Smooth muscle cell (in vitro differentiated cells): ENCODE data around the gene PARP14. TPM values are rescaled to one million over a fixed set of nuclear protein-coding genes. Genes with fewer than 3 reads are reported as not detected.
"Not testable (repeated sequence)": the region's sequence is repeated elsewhere in the genome, so short reads cannot be mapped to it uniquely, and the experiment has no call there.

Experiments used
- DNase-seq: peaks from one replicate; lab custom pipeline; 2025; ENCODE audit not compliant: unreplicated experiment; lab: John Stamatoyannopoulos, UW
- H2AFZ ChIP-seq: fragments of 200-600 bp; sonication (generic); 2 replicates; pipeline ENCODE4 v1.6.0; 2016; ENCODE audit warnings: antibody characterized with exemption, low read depth, mild to moderate bottlenecking
- H3F3A ChIP-seq: fragments of 200-600 bp; sonication (generic); 2 replicates; pipeline ENCODE4 v1.6.0; 2017; ENCODE audit warnings: antibody characterized with exemption, low read depth
- H3K27ac ChIP-seq: fragments of 200-600 bp; sonication (generic); 2 replicates; pipeline ENCODE4 v1.5.1; 2016; ENCODE audit warnings: low read depth, mild to moderate bottlenecking
- H3K27me3 ChIP-seq: fragments of 200-600 bp; sonication (generic); 2 replicates; pipeline ENCODE4 v1.6.1; 2016; ENCODE audit warnings: low read depth, mild to moderate bottlenecking
- H3K36me3 ChIP-seq: fragments of 200-600 bp; sonication (generic); 2 replicates; pipeline ENCODE4 v1.5.1; 2016; ENCODE audit warnings: low read depth
- H3K4me1 ChIP-seq: fragments of 200-600 bp; sonication (generic); 2 replicates; pipeline ENCODE4 v1.5.1; 2016; ENCODE audit warnings: low read depth
- H3K4me2 ChIP-seq: fragments of 200-600 bp; sonication (generic); 2 replicates; pipeline ENCODE4 v1.6.0; 2016; ENCODE audit warnings: mild to moderate bottlenecking
- H3K4me3 ChIP-seq: fragments of 200-600 bp; sonication (generic); 2 replicates; pipeline ENCODE4 v1.5.1; 2016; ENCODE audit warnings: mild to moderate bottlenecking
- H3K79me2 ChIP-seq: fragments of 200-600 bp; sonication (generic); 2 replicates; pipeline ENCODE4 v1.6.0; 2016; ENCODE audit warnings: low read depth, mild to moderate bottlenecking
- H3K9ac ChIP-seq: fragments of 200-600 bp; sonication (generic); 2 replicates; pipeline ENCODE4 v1.6.0; 2016; ENCODE audit warnings: low read depth
- H3K9me3 ChIP-seq: fragments of 200-600 bp; sonication (generic); replicated peaks from 2 replicates; pipeline ENCODE4 v1.5.1; 2016; ENCODE audit warnings: low read depth
- H4K20me1 ChIP-seq: fragments of 200-600 bp; sonication (generic); 2 replicates; pipeline ENCODE4 v1.6.0; 2016; ENCODE audit warnings: low read depth
- CTCF ChIP-seq: fragments of 200-600 bp; sonication (generic); IDR thresholded peaks from 2 replicates; pipeline ENCODE4 v1.5.1; 2017; ENCODE audit warnings: borderline replicate concordance, mild to moderate bottlenecking, antibody characterized with exemption; ENCODE audit not compliant: insufficient read depth, poor library complexity, severe bottlenecking
- WGBS: methylation state at CpG from one replicate; pipeline ENCODE4 v1.1.7; 2016; ENCODE audit warnings: low lambda C conversion rate; 5-methylcytosine and 5-hydroxymethylcytosine counted together
- polyA plus RNA-seq: library from polyadenylated mRNA; unstranded; fragments of >200 nt; fragmentation: Nextera tagmentation; extraction: Ambion mirVana; gene quantifications from 2 replicates; pipeline ENCODE4 v1.2.1, GENCODE V29; 2016
- total RNA-seq: library from RNA; depleted of rRNA; stranded (reverse); fragments of >200 nt; gene quantifications from 2 replicates; pipeline ENCODE4 v1.2.3, GENCODE V29; 2014

The PARP14 gene
- total and polyA plus RNA-seq, 2 experiments from 2014 or later: 2.8 to 14.5 TPM

GRCh38 chr3:122695927-122696561, 15.4 kb downstream of the PARP14 start:
- no peaks in the 10 kb centered on the region for H3K27me3 ChIP-seq
- H4K20me1 ChIP-seq: no peaks in the 10 kb centered on the region
- H3K79me2 ChIP-seq: no peaks in the 10 kb centered on the region
- DNase-seq: no peak
- H2AFZ ChIP-seq: no peak overlapping the region
- H3K4me3 ChIP-seq: no peak overlapping the region
- no peaks in the 10 kb centered on the region for H3K36me3 ChIP-seq
- H3K4me2 ChIP-seq: no peak overlapping the region
- no peaks in the 10 kb centered on the region for H3K9me3 ChIP-seq
- no peaks in the 10 kb centered on the region for H3K4me1 ChIP-seq
- no peak overlapping the region for H3K27ac ChIP-seq
- peaks cover 5% of the 10 kb centered on the region for H3F3A ChIP-seq
- no peak for TF ChIP-seq CTCF
- H3K9ac ChIP-seq: no peak overlapping the region

- DNase-seq: no peak
- no peaks in the 10 kb centered on the region for H4K20me1 ChIP-seq
- no peaks in the 10 kb centered on the region for H3K27me3 ChIP-seq
- no peak overlapping the region for H3K4me2 ChIP-seq
- no peak for TF ChIP-seq CTCF
- no peaks in the 10 kb centered on the region for H3K36me3 ChIP-seq
- H3K4me3 ChIP-seq: no peak overlapping the region
- H3K79me2 ChIP-seq: no peaks in the 10 kb centered on the region
- 81% methylated on average over 2 of the region's 2 CpGs for WGBS
- H3K27ac ChIP-seq: no peak overlapping the region
- H3F3A ChIP-seq: no peaks in the 10 kb centered on the region
- H3K9me3 ChIP-seq: no peaks in the 10 kb centered on the region
- H3K9ac ChIP-seq: no peak overlapping the region
- H2AFZ ChIP-seq: no peak overlapping the region
- H3K4me1 ChIP-seq: no peaks in the 10 kb centered on the region
These were observed 17.4 kb downstream of the PARP14 start for GRCh38 chr3:122697952-122698620.

- H2AFZ ChIP-seq: no peak overlapping the region
- WGBS: 84% methylated on average over 2 of the region's 2 CpGs
- no peaks in the 10 kb centered on the region for H3K9me3 ChIP-seq
- no peak for TF ChIP-seq CTCF
- H3K9ac ChIP-seq: no peak overlapping the region
- DNase-seq: no peak
- H3K27me3 ChIP-seq: no peaks in the 10 kb centered on the region
- no peaks in the 10 kb centered on the region for H4K20me1 ChIP-seq
- peaks cover 3% of the 10 kb centered on the region for H3K36me3 ChIP-seq
- H3K4me2 ChIP-seq: no peak overlapping the region
- no peaks in the 10 kb centered on the region for H3K4me1 ChIP-seq
- H3K4me3 ChIP-seq: no peak overlapping the region
- H3K79me2 ChIP-seq: no peaks in the 10 kb centered on the region
- no peaks in the 10 kb centered on the region for H3F3A ChIP-seq
- H3K27ac ChIP-seq: no peak overlapping the region
These were observed 19.6 kb downstream of the PARP14 start for GRCh38 chr3:122700193-122700592.

- Histone ChIP-seq H3K79me2 (no peaks in the 10 kb centered on the region), H3K27me3 (no peaks in the 10 kb centered on the region), H3K9me3 (no peaks in the 10 kb centered on the region), H3K9ac (no peak overlapping the region), H3K4me3 (no peak overlapping the region), H3K27ac (no peak overlapping the region), H3F3A (no peaks in the 10 kb centered on the region), H3K36me3 (peaks cover 14% of the 10 kb centered on the region), H4K20me1 (no peaks in the 10 kb centered on the region), H2AFZ (no peak overlapping the region), H3K4me2 (no peak overlapping the region), H3K4me1 (no peaks in the 10 kb centered on the region)
- no peak for TF ChIP-seq CTCF
- DNase-seq: no peak
- WGBS: 93% methylated on average over 1 of the region's 1 CpG
These were observed 24.7 kb downstream of the PARP14 start for GRCh38 chr3:122705379-122705778.

GRCh38 chr3:122710616-122711251, 30.1 kb downstream of the PARP14 start:
- not testable (repeated sequence) for DNase-seq, H3K4me2 ChIP-seq, H3K27ac ChIP-seq, H2AFZ ChIP-seq, H3K79me2 ChIP-seq, H3F3A ChIP-seq, H3K27me3 ChIP-seq, H4K20me1 ChIP-seq, H3K9me3 ChIP-seq, H3K4me1 ChIP-seq, H3K4me3 ChIP-seq, H3K9ac ChIP-seq
- WGBS: 94% methylated on average over 1 of the region's 1 CpG
- H3K36me3 ChIP-seq: peaks cover 12% of the 10 kb centered on the region
